HG03457 (cell line): ENCODE results near the gene HIVEP3.

Experiments used
- ATAC-seq: cut with Tn5 transposase; IDR thresholded peaks from one replicate; pipeline ENCODE4 v1.9.1; 2021; ENCODE audit warnings: moderate number of reproducible peaks; ENCODE audit not compliant: unreplicated experiment

Gene HIVEP3

DNA sequence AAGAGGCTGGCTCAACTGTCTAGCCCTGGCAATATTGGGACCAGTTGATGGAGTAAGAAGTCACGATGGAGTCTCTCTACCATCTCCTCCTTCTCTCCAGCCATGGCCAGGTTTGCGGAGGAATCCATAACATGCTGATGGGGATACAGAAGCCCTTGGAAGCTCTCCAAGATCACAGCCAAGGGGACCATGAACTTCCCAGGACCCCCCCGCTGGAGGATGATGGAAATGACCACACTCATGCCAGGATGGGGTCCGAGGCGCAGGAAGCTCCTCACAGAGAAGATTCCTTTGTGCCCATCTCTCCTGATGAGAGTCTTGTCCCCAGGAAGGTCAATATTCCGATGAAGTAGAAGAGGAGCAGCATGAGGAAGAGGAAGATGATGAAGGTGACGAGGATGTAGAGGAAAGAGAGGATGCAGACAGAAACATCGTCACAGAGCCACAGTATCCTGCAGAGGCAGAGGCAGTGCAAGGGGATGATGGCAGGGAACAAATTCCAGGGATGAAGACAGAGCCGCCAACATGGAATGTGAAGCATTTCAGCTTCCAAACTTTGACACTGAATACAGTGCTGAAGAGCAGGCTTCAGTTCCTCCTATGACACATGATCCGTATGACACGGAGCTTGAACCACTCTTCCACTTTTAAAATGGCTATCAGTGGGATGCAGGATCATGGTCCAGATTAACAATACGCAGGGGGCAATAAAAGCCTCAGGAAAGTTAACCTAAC lies 376.4 kb downstream of the HIVEP3 start:
- ATAC-seq, result no peak

GRCh38 chr1:41541592-41541952 lies 377.1 kb downstream of the HIVEP3 start:
- no peak for ATAC-seq

DNA sequence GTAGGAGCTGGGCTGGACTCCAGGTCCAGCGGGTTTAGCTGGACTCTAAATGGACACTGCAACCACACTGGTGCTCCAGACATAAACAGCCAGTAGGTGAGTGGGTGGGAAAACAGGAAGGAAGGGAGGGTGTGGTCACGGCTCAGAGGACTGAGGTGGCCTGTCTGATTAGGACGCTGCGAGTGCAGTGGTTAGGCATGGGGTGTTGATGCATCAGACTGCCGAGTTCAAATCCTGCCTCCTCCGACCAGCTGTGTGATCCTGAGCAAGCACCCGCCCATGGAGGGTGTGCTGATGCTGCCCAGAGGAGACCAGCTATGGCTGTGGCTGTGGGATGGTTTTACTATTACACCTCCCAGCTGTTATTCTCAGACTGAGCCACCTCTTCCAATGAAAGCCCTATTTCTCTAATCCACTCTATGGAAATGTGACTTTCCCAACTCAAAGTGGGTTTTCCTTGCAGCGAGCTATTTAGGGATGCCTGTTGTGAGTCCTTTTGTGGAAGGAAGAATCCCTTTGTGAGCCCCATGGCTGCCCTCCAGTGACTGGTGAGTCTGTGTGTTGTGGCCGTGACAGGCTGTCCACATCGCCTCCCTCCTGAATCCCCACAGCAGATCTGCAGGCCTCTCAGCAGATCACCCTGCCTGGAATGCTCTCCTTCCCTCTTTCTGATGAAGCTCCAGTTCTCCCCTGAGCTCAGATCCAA lies 377.7 kb downstream of the HIVEP3 start:
- ATAC-seq, result no peak

DNA sequence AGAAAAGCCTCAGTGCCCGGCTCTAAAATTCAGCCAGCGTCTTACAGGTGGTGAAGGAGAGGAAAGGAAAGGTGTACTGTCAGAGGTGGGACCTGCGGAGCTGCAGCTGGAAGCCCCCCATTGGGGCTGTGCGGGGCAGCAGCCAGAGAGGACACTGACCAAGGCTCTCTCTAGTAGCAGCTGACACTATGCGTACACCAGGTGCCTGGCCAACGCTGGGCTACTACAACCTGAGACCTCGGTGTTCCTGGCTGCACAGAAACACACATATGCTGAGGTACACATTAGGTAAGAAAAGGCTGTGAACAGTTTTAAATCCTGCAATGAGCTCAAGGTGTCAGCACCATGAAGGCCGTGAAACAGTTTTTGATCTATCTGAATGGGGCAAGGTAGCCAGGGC lies 378.7 kb downstream of the HIVEP3 start:
- ATAC-seq, result no peak

- ATAC-seq, result no peak
Observed at GRCh38 chr1:41539418-41539805, 379.3 kb downstream of the HIVEP3 start.

DNA sequence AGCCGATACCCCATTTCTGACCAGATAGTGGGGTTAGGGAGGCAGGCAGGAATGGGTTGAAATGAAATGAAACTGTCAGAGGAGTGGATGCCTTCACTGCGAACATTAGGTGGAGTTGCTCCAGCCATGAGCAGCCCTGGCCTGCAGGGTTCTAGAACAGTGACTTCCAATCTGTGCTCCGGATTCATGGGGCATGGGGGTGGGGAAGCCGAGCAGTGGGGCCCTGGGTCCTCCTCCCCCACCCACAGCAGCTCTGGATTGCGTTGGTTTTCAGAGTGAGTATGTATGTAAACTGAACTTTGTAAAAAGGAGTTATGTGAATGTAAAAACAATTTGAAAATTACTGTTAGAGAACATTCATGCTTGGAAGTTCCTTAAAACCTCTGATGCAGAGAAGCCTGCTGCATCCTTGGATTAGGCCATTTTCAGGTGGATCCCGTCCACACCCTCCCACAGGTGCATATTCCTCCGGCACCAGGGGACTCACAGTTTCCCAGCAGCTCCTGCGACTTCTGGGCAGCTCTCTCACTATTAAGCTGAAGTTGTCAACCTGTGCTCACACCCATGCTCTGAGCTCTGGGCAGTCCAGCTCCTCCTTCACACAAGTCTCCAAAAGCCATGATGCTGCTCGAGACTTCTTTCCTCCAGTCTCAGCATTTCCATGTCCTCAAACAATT lies 379.8 kb downstream of the HIVEP3 start:
- ATAC-seq, result no peak

DNA sequence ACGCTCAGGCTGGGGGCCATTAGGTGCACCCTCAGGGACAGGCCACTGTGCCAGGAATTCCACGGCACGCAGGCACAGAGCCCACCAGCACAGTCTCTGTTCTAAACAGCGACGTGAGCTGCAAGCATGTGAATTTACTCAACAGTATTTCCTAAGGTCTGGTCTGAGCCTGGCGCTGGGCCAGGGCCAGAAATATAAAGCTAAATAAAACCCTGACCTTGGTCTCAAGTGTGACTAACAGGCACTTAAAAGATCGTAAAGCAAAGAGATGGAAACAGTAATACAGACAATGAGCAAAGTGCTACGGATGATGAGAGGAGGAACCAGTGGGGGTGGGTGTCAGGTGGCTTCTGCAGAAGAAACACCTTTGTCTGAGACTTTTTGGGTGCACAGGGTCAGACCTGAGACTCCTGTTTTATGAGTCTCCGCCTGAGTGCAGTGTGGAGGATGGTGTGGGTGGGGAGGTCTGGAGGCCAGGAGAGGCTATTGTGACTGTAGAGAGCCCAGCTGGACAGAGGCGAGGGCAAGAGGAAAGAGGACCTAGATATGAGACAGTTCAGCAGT lies 380.9 kb downstream of the HIVEP3 start:
- no peak for ATAC-seq

GRCh38 chr1:41537251-41537650 lies 381.5 kb downstream of the HIVEP3 start:
- ATAC-seq, result no peak

DNA sequence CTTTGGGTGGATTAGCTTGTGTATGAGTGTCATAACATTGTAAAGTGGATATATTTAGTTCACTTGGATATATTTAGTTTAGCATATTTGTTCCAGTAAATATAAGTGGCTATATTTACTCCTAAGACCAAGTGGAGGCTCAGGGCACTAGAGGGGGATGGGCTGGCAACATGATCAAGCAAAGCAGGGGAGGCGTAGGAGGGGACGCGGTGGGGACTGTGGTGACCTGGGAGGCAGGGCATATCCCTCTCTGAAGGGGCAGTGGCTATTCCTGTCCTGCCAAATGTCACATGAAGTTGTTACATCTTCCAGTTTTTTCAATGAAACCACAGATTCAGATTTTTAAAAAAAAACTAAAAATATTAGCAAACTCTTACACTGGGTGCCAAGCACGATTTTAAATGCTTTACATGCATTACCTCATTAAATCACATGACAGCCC lies 382.3 kb downstream of the HIVEP3 start:
- no peak for ATAC-seq

- ATAC-seq, result no peak
Observed at GRCh38 chr1:41535716-41536115, 383.0 kb downstream of the HIVEP3 start.

DNA sequence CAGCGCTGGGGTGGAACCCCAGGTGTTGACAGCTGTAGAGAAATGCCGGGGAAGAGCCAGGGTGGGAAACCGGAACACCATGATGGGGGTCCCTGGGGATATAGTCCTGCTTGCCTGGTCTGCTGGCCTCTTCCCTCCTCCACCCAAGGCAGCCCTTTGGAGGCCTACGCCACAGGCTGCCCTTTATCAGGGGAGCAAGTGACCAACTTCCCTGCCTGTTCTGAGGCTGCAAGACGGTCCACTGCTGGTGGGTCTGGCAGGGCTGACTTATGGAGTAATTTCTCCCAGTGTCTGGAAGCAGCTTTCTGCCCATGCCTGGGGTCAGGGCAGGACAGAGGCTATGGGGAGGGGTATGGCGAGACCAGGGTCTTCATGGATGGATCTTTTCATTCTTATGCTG lies 383.4 kb downstream of the HIVEP3 start:
- no peak for ATAC-seq

DNA sequence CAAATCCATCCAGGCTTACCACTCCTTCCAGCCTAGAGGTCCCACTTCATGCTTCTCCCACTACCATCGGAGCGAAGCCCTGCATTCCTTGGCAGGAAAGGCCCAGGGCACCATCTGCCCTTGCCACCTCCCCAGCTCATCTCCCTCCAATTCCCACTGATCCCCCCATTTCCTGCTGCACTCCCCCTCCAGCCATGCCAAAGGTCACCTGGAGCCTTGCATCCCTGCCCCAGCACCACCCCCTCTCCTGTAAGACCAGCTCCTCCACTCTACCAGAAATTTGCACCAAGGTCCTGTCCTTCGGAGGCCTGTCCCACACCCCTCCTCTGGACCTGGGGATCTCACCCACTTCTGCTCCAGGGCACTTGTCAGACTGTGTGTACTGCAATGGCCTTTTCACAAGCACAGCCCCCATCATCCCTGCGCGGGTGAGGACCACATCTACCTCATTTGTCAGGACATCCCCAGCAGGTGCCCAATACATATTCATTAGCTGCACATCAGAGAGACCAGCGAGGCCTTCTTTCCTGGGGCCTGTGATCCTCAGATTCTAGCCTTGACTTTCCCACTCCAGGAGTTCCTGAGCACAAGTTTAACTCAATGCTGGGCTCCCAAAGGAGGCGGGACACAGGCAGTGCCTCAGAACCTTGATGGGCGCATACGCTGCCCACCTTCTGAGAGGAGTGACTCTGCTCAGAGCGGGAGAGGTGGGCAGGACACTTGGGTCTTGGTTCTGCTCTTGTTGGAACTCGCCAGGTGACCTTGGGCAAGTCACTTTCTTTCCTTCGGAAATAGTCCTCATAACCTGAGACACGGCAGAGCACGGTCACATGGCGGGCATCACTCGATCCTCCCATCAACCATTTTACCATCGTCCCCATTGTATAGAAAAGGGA lies 384.3 kb downstream of the HIVEP3 start:
- no peak for ATAC-seq

GRCh38 chr1:41533731-41534080 lies 385.0 kb downstream of the HIVEP3 start:
- no peak for ATAC-seq

DNA sequence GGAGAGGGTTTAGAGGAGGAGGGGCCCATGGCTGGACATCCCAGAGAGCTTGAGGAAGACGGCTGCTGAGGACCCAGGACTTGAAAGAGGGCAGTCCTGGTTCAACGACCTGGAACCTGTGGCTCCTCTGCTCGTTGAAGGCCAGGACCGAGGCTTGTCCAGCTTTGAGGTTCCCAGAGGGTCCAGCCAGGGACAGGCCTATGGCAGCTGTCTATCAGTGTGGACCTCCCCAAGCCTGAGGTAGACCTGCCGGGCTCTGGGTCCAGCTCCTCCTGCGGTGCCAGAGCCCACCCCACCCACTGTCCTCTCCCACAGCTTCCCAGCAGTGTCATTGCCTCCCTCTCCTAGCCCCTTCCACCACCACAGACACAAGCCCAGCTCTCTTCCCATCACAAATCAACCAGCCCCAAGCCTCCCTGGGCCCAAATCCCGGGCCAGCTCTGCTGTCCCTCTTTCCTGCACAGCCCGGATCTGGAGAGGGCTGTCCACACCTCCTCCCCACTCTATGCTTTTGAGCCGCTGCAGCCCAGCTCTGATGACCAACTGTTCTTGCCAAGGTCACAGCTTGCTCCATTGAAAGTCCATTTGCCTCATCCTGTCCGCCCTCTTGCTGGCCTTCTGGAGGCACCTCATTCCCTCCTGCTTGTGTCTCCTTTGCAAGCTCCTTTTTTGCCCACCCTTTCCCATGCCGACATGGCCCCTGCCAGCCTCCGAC lies 385.5 kb downstream of the HIVEP3 start:
- no peak for ATAC-seq

DNA sequence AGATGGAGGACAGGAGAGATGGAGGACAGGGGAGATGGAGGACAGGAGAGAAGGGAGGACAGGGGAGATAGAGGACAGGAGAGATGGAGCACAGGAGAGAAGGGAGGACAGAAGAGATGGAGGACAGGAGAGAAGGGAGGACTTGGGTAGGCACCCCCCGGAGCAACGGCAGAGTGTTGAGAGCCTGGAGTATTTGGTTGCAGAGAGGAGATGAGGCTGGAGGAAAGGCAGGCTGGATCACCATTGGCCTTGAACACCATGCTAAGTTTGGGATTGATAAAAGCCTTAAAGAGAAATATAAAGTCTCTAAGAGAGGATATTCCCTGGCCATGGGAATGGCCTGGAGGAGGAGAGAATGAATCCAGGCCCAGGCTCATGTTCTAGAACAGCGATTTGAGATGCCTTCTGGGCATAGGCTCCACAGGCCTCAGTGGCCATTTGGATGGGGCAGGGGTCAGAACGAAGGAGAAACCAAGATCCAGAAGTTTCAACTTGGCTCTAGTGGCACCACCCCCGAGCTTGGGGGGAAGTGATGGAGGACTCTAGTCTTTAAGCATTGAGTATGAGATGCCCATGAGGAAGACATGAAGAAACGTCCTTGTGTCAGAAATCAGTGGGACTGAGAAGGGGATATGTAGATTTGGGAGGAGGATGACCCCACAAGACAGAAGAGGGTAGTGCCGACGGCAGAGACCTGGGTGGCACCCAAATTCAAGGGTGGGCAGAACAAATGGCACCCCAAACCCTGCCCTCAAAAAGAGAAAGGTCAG lies 386.3 kb downstream of the HIVEP3 start:
- no peak for ATAC-seq

DNA sequence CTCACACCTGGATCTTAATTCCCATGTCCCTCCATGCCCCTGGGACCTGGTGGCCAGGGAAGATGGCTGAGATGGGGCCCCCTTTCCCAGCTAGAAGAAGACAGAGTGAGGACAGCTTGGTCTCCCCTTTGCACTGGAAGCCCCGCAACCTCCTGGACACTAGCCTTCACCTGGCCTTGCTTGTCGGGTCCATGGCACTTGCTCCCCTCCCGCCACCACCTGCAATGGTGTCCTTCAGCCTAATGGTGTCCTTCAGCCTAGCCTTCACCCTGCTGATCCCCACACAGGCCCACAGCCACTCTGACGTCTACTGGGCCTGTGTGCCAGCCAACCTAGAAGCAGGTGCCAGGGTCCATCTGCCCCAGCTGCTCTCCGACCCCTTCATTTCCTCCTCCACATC lies 388.3 kb downstream of the HIVEP3 start:
- no peak for ATAC-seq

DNA sequence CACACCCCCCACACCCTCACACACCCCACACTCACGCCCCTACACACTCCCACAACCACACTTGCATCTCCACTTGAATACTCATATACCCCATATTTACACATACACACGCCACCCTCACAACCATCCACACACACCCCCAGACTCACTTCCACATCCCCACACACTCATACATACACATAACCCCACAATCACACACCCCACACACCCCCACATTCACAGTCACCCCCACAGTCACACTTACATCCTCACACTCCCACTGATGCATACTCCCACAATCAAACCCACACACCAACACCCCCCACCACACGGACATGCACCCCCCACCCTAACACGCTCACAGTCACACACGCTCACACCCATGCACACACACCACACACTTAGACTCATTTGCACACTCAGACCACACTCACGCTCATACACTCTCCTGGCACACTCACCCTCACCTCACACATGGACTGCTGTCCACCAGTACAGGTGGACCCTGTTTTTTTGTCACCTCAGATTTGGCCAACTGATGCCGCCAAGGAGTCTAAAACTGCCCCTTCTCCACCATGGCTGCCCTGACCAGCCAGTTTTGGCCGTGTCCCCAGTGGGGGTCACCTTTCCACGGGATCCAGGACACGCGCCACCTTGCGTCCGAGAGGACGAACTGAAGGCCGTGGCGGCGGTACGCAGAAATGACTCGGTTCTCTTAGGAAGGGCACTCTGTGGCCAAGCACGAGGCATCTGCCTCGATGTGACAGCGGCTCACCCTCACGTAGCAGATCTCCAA lies 388.9 kb downstream of the HIVEP3 start:
- ATAC-seq, result no peak

GRCh38 chr1:41528726-41529605 lies 389.8 kb downstream of the HIVEP3 start:
- no peak for ATAC-seq
